ENCODE measurements around the gene BTBD16. TPM values are rescaled to one million over a fixed set of nuclear protein-coding genes. Genes with fewer than 3 reads are reported as not detected.

BTBD16 gene
- total and polyA plus RNA-seq, 2 of the 13 experiments (the other 11 are each of a cell fraction or from before 2014, with no cell fraction given), result 5.0 to 11.9 TPM

GRCh38 chr10:122380703-122381102 lies 109.6 kb downstream of the BTBD16 start:
- BruUV-seq (replicated peaks), result no TSS peak
- ATAC-seq, result no peak
- TF ChIP-seq, protein P1, sequence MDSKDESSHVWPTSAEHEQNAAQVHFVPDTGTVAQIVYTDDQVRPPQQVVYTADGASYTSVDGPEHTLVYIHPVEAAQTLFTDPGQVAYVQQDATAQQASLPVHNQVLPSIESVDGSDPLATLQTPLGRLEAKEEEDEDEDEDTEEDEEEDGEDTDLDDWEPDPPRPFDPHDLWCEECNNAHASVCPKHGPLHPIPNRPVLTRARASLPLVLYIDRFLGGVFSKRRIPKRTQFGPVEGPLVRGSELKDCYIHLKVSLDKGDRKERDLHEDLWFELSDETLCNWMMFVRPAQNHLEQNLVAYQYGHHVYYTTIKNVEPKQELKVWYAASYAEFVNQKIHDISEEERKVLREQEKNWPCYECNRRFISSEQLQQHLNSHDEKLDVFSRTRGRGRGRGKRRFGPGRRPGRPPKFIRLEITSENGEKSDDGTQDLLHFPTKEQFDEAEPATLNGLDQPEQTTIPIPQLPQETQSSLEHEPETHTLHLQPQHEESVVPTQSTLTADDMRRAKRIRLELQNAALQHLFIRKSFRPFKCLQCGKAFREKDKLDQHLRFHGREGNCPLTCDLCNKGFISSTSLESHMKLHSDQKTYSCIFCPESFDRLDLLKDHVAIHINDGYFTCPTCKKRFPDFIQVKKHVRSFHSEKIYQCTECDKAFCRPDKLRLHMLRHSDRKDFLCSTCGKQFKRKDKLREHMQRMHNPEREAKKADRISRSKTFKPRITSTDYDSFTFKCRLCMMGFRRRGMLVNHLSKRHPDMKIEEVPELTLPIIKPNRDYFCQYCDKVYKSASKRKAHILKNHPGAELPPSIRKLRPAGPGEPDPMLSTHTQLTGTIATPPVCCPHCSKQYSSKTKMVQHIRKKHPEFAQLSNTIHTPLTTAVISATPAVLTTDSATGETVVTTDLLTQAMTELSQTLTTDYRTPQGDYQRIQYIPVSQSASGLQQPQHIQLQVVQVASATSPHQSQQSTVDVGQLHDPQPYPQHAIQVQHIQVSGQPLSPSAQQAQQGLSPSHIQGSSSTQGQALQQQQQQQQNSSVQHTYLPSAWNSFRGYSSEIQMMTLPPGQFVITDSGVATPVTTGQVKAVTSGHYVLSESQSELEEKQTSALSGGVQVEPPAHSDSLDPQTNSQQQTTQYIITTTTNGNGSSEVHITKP (CRISPR knock-in tag; IDR thresholded peaks at IDR 0.05; ENCODE audit: low read depth), result no peak
- no peak for TF ChIP-seq CEBPG (CRISPR knock-in tag; IDR thresholded peaks at IDR 0.05)
- TF ChIP-seq ZNF253 (CRISPR knock-in tag; IDR thresholded peaks at IDR 0.05; ENCODE audit: borderline replicate concordance), result no peak
- no peak for TF ChIP-seq CREM (IDR thresholded peaks at IDR 0.05)
- TF ChIP-seq CREM (CRISPR knock-in tag; IDR thresholded peaks at IDR 0.05), result no peak
- no peak for TF ChIP-seq SMARCC2 (IDR thresholded peaks at IDR 0.05)
- TF ChIP-seq PHF20 (CRISPR knock-in tag; IDR thresholded peaks at IDR 0.05), result no peak
- TF ChIP-seq KLF16 (CRISPR knock-in tag; IDR thresholded peaks at IDR 0.05), result no peak
- TF ChIP-seq ZFY (CRISPR knock-in tag; IDR thresholded peaks at IDR 0.05), result no peak
- TF ChIP-seq ZNF34 (CRISPR knock-in tag; IDR thresholded peaks at IDR 0.05; ENCODE audit: borderline replicate concordance), result no peak
- no peak for TF ChIP-seq SP1 (IDR thresholded peaks at IDR 0.05)
- no peak for TF ChIP-seq SP1 (CRISPR knock-in tag; IDR thresholded peaks at IDR 0.05)
- TF ChIP-seq, protein P2, sequence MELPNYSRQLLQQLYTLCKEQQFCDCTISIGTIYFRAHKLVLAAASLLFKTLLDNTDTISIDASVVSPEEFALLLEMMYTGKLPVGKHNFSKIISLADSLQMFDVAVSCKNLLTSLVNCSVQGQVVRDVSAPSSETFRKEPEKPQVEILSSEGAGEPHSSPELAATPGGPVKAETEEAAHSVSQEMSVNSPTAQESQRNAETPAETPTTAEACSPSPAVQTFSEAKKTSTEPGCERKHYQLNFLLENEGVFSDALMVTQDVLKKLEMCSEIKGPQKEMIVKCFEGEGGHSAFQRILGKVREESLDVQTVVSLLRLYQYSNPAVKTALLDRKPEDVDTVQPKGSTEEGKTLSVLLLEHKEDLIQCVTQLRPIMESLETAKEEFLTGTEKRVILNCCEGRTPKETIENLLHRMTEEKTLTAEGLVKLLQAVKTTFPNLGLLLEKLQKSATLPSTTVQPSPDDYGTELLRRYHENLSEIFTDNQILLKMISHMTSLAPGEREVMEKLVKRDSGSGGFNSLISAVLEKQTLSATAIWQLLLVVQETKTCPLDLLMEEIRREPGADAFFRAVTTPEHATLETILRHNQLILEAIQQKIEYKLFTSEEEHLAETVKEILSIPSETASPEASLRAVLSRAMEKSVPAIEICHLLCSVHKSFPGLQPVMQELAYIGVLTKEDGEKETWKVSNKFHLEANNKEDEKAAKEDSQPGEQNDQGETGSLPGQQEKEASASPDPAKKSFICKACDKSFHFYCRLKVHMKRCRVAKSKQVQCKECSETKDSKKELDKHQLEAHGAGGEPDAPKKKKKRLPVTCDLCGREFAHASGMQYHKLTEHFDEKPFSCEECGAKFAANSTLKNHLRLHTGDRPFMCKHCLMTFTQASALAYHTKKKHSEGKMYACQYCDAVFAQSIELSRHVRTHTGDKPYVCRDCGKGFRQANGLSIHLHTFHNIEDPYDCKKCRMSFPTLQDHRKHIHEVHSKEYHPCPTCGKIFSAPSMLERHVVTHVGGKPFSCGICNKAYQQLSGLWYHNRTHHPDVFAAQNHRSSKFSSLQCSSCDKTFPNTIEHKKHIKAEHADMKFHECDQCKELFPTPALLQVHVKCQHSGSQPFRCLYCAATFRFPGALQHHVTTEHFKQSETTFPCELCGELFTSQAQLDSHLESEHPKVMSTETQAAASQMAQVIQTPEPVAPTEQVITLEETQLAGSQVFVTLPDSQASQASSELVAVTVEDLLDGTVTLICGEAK (IDR thresholded peaks at IDR 0.05), result no peak
- TF ChIP-seq, protein P2 (CRISPR knock-in tag; IDR thresholded peaks at IDR 0.05), result no peak
- no peak for TF ChIP-seq NFE2 (CRISPR knock-in tag; IDR thresholded peaks at IDR 0.05)
- no peak for TF ChIP-seq ZNF329 (CRISPR knock-in tag; IDR thresholded peaks at IDR 0.05; ENCODE audit: low read depth)

More at GRCh38 chr10:122380703-122381102, 109.6 kb downstream of the BTBD16 start:
- Histone ChIP-seq H3K4me3 (replicated peaks in 1 of 3; ENCODE audit: insufficient read depth in 1 of 3, low read depth in 2 of 3, low read length in 3 of 3) (no peak overlapping the region), H3K9me3 (ENCODE audit: low read length) (no peaks in the 10 kb centered on the region), H3K4me1 (ENCODE audit: insufficient read depth, low read length) (peaks cover 65% of the 10 kb centered on the region), H3K4me2 (ENCODE audit: low read depth, low read length) (no peak overlapping the region), H3K27ac (ENCODE audit: extremely low read length, insufficient read depth, low read length) (no peak overlapping the region), H3K27me3 (ENCODE audit: control insufficient read depth in 1 of 2, insufficient read depth in 2 of 2, low read length in 2 of 2) (no peaks in the 10 kb centered on the region), H3K79me2 (ENCODE audit: insufficient read depth, low read length) (peaks cover 93% of the 10 kb centered on the region), H2AFZ (ENCODE audit: low read length) (no peak overlapping the region), H3K36me3 (replicated peaks in 1 of 2; ENCODE audit: control insufficient read depth in 1 of 2, insufficient read depth in 2 of 2, low read length in 2 of 2) (peaks cover 1 to 8% of the 10 kb centered on the region in 2 experiments; a peak in 3 of 5 replicates), H3K9ac (ENCODE audit: insufficient read depth, low read depth, low read length) (no peak overlapping the region), H4K20me1 (ENCODE audit: insufficient read depth, low read length) (0 out of 2 replicates have a peak, but pooled peaks cover 11% of the 10 kb centered on the region)
- DNase-seq (ENCODE audit: low spot score) (no peak), FAIRE-seq (no peak)
- WGBS (ENCODE audit: low lambda C conversion rate), result 99% methylated on average over 4 of the region's 4 CpGs
- intact Hi-C loops (cut with micrococcal nuclease; ENCODE audit: unreplicated experiment) (no loop called here), in situ Hi-C loops (cut with HindIII; ENCODE audit: extremely low pct_ligation_motif_present, low pct_unique_long_range_greater_than_20kb) (no loop called here)
- ChIA-PET POLR2A (no interaction called here), CTCF (ENCODE audit: low intra/inter-chr PET ratio, low total read pairs) (no interaction called here)

Data from HepG2 (cell line).